ENCODE results near the gene TMEM218. TPM values are rescaled to one million over a fixed set of nuclear protein-coding genes. Genes with fewer than 3 reads are reported as not detected.

The TMEM218 gene
- total RNA-seq, 1 experiment from 2014 or later = 14.3 TPM

DNA sequence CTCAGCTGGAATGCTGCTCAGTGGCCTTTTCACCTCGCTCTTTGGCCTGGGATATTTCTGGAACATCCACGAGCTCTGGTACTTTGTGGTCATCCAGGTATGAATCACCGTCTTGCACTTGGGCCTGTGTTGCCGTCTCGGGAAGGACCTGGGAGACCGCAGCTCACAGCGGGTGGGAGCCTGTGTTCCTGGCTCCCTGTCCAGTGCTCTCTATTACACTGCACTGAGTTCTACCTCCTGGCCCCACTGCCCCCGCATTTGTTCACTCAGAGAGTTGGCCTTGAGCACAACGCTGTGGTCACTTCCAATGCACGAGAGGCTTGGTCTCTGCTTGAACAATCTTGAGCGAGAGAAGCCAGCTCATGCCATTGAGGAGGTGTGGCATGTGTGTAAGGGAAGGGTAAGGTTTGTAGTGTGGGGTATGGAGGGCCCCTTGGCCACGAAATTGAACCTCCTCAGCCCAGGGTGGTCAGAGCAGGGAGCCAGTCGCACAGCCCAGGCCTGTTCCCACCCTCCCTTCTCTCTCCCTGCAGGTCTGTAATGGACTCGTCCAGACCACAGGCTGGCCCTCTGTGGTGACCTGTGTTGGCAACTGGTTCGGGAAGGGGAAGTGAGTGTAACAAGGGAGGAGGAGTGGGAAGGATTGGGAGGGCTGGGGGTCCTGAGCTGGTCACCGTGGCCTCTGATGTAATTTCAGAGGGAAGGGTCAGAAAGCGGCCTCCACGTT lies 32.1 kb downstream of the TMEM218 start:
- no peaks in the 10 kb centered on the region for H4K20me1 ChIP-seq (ENCODE audit: control insufficient read depth, insufficient read depth, insufficient read length)
- H3K14ac ChIP-seq (ENCODE audit: insufficient read depth, low read length) = no peak overlapping the region
- H3K27me3 ChIP-seq (ENCODE audit: insufficient read depth, low read length) = no peaks in the 10 kb centered on the region
- no peak overlapping the region for H3K18ac ChIP-seq (ENCODE audit: insufficient read length, low read depth, low read length)
- no peak overlapping the region for H4K91ac ChIP-seq (ENCODE audit: insufficient read length, low read depth, low read length)
- H3K4me1 ChIP-seq (ENCODE audit: insufficient read depth, low read length) = no peaks in the 10 kb centered on the region
- no peak overlapping the region for H2AK5ac ChIP-seq (ENCODE audit: insufficient read length, low read length)
- no peak overlapping the region for H3K27ac ChIP-seq (ENCODE audit: insufficient read length, low read depth, low read length)
- no peak overlapping the region for H3T11ph ChIP-seq (ENCODE audit: low read length)
- DNase-seq = no peak
- H2BK120ac ChIP-seq (ENCODE audit: low read depth, low read length, poor library complexity, severe bottlenecking) = no peak overlapping the region
- H2AFZ ChIP-seq (ENCODE audit: low read length) = no peak overlapping the region
- no peak overlapping the region for H3K56ac ChIP-seq (ENCODE audit: insufficient read length, low read depth, low read length)
- H3K9me3 ChIP-seq (ENCODE audit: control insufficient read depth, low read depth, low read length) = no peaks in the 10 kb centered on the region
- no peaks in the 10 kb centered on the region for H3K36me3 Mint-ChIP-seq (ENCODE audit: insufficient read depth in 1 of 3, low read depth in 3 of 3)
- TF ChIP-seq, protein P1, sequence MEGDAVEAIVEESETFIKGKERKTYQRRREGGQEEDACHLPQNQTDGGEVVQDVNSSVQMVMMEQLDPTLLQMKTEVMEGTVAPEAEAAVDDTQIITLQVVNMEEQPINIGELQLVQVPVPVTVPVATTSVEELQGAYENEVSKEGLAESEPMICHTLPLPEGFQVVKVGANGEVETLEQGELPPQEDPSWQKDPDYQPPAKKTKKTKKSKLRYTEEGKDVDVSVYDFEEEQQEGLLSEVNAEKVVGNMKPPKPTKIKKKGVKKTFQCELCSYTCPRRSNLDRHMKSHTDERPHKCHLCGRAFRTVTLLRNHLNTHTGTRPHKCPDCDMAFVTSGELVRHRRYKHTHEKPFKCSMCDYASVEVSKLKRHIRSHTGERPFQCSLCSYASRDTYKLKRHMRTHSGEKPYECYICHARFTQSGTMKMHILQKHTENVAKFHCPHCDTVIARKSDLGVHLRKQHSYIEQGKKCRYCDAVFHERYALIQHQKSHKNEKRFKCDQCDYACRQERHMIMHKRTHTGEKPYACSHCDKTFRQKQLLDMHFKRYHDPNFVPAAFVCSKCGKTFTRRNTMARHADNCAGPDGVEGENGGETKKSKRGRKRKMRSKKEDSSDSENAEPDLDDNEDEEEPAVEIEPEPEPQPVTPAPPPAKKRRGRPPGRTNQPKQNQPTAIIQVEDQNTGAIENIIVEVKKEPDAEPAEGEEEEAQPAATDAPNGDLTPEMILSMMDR (conservative IDR thresholded peaks at IDR 0.05) = no peak
- H3K27me3 Mint-ChIP-seq (ENCODE audit: low read depth) = peaks cover 12% of the 10 kb centered on the region
- no peak overlapping the region for H2BK5ac ChIP-seq (ENCODE audit: insufficient read length, low read length)
- no peak overlapping the region for H2BK20ac ChIP-seq (ENCODE audit: low read depth, low read length, poor library complexity, severe bottlenecking)
- no peak overlapping the region for H3K4me3 Mint-ChIP-seq
- H3K23me2 ChIP-seq (ENCODE audit: insufficient read length, low read depth, low read length, poor library complexity, severe bottlenecking) = no peaks in the 10 kb centered on the region
- no peak overlapping the region for H3K4ac ChIP-seq (ENCODE audit: low read depth, low read length)
- H3K79me2 ChIP-seq (ENCODE audit: insufficient read depth, low read length) = no peaks in the 10 kb centered on the region
- no peak overlapping the region for H4K5ac ChIP-seq (ENCODE audit: insufficient read length, low read depth, low read length)
- peaks cover 3 to 6% of the 10 kb centered on the region in 2 experiments for H3K4me1 Mint-ChIP-seq
- no peaks in the 10 kb centered on the region for H3K79me1 ChIP-seq (ENCODE audit: insufficient read depth, low read depth, low read length, poor library complexity, severe bottlenecking)
- H4K8ac ChIP-seq (replicated peaks; ENCODE audit: insufficient read length, low read depth, low read length) = no peak overlapping the region
- no peak overlapping the region for H2BK15ac ChIP-seq (ENCODE audit: low read depth, low read length)
- no peaks in the 10 kb centered on the region for H3K9me3 Mint-ChIP-seq
- no peak overlapping the region for H2BK12ac ChIP-seq (ENCODE audit: insufficient read length, low read depth, low read length)
- no peak overlapping the region for H3K4me2 ChIP-seq (ENCODE audit: insufficient read depth, insufficient read length, low read length)
- H3K23ac ChIP-seq (ENCODE audit: insufficient read length, low read depth, low read length) = no peak overlapping the region
- H3K27ac Mint-ChIP-seq = 0 out of 7 replicates have a peak overlapping the region, but pooled peaks of 1 of the 3 experiments have one; percentile 46
- WGBS (ENCODE audit: extremely low coverage, insufficient read length, low lambda C conversion rate) = no CpG with 5 or more reads among the region's 18 CpGs
- H3K9ac ChIP-seq (ENCODE audit: extremely low read depth, insufficient read length, low read length) = no peak overlapping the region

All from H9 (cell line).